ENCODE results near the gene DIPK2A. TPM values are rescaled to one million over a fixed set of nuclear protein-coding genes. Genes with fewer than 3 reads are reported as not detected.

DIPK2A gene
- total and polyA plus RNA-seq, 2 donors = 19.8 to 23.5 TPM

GRCh38 chr3:143972155-143972504 is 507 bp downstream of the DIPK2A start:
- Histone ChIP-seq H3K4me1 (ENCODE audit: control insufficient read depth in 2 of 2, insufficient read depth in 2 of 2, low read length in 2 of 2) (no peaks in the 10 kb centered on the region), H3K4me3 (ENCODE audit: low read length in 2 of 2) (peak overlapping the region; percentile 72 to 90)

GRCh38 chr3:143972505-143973258 is 1.1 kb downstream of the DIPK2A start:
- no peaks in the 10 kb centered on the region for H3K4me1 ChIP-seq (ENCODE audit: control insufficient read depth in 2 of 2, insufficient read depth in 2 of 2, low read length in 2 of 2)
- H3K4me3 ChIP-seq (ENCODE audit: low read length in 2 of 2) = peak overlapping the region; percentile 72 to 90
- no peaks in the 10 kb centered on the region for H3K27me3 ChIP-seq (ENCODE audit: control insufficient read depth in 2 of 2, insufficient read depth in 1 of 2, low read length in 1 of 2)
- peak in 7 of 9 donors; percentile 45 to 74 (median 62) for DNase-seq (ENCODE audit: low read depth in 6 of 9, low spot score in 9 of 9)
- H3K9me3 ChIP-seq (ENCODE audit: control insufficient read depth in 2 of 2, insufficient read depth in 1 of 2, low read length in 1 of 2) = peaks cover 0 to 3% of the 10 kb centered on the region in 2 donors
- WGBS = under 1% methylated on average over 83 of the region's 83 CpGs
- peak overlapping the region; percentile 98 to 99 for H3K27ac ChIP-seq (ENCODE audit: low read depth in 1 of 2, low read length in 1 of 2)
- no peaks in the 10 kb centered on the region for H3K36me3 ChIP-seq (ENCODE audit: control insufficient read depth in 2 of 2, insufficient read depth in 2 of 2, low read length in 1 of 2)

More at GRCh38 chr3:143972155-143972504, 507 bp downstream of the DIPK2A start:
- Histone ChIP-seq H3K27ac (ENCODE audit: low read depth in 1 of 2, low read length in 1 of 2) (peak overlapping the region; percentile 98 to 99), H3K36me3 (ENCODE audit: control insufficient read depth in 2 of 2, insufficient read depth in 2 of 2, low read length in 1 of 2) (no peaks in the 10 kb centered on the region), H3K9me3 (ENCODE audit: control insufficient read depth in 2 of 2, insufficient read depth in 1 of 2, low read length in 1 of 2) (peaks cover 0 to 3% of the 10 kb centered on the region in 2 donors), H3K27me3 (ENCODE audit: control insufficient read depth in 2 of 2, insufficient read depth in 1 of 2, low read length in 1 of 2) (no peaks in the 10 kb centered on the region)
- peak in 1 of 9 donors; percentile 55 for DNase-seq (ENCODE audit: low read depth in 6 of 9, low spot score in 9 of 9)
- under 1% methylated on average over 42 of the region's 42 CpGs for WGBS

DNA sequence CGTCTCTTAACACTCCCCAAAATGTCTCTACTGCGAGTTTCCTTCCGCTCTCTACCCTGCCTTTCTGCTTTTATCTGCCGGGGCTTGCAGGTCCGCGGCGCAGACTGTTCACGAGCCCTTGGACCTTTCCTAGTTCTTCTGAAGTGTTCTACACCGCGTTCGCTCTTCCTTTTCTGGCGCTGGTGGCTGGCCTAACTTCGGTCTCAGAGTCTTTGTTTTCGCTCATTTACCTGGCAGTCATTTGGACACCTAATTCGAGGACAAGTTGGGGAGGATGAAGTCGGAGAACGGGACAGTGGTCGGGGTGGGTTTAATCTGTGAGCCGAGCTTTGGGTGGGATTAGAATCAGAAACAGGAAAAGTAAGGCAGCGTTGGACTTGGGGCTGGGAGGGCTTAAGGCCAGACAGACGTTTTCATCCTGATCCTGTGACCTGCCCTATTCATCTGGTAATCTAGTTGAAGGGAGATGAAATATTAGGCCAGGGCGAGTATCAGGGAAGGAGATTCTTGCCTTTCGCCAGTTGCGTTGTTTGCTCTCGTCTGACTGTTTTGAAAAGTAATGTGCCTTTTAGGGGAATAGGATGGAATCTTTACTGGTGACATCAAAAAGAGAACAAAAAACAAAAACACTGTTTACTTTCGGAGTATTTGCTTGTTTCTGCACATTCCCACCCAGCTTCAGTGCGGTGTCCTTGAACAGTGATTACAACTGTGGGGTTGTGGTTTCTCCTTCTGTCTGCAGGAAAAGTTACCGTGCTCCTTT is 1.8 kb downstream of the DIPK2A start:
- no peaks in the 10 kb centered on the region for H3K27me3 ChIP-seq (ENCODE audit: control insufficient read depth in 2 of 2, insufficient read depth in 1 of 2, low read length in 1 of 2)
- H3K9me3 ChIP-seq (ENCODE audit: control insufficient read depth in 2 of 2, insufficient read depth in 1 of 2, low read length in 1 of 2) = peaks cover 0 to 3% of the 10 kb centered on the region in 2 donors
- peak overlapping the region; percentile 98 to 99 for H3K27ac ChIP-seq (ENCODE audit: low read depth in 1 of 2, low read length in 1 of 2)
- WGBS = under 1% methylated on average over 28 of the region's 28 CpGs
- no peaks in the 10 kb centered on the region for H3K36me3 ChIP-seq (ENCODE audit: control insufficient read depth in 2 of 2, insufficient read depth in 2 of 2, low read length in 1 of 2)
- no peaks in the 10 kb centered on the region for H3K4me1 ChIP-seq (ENCODE audit: control insufficient read depth in 2 of 2, insufficient read depth in 2 of 2, low read length in 2 of 2)
- peak; percentile 68 to 93 (median 79) for DNase-seq (ENCODE audit: low read depth in 6 of 9, low spot score in 9 of 9)
- H3K4me3 ChIP-seq (ENCODE audit: low read length in 2 of 2) = peak overlapping the region; percentile 72 to 90

- Histone ChIP-seq H3K36me3 (ENCODE audit: control insufficient read depth in 2 of 2, insufficient read depth in 2 of 2, low read length in 1 of 2) (no peaks in the 10 kb centered on the region), H3K27me3 (ENCODE audit: control insufficient read depth in 2 of 2, insufficient read depth in 1 of 2, low read length in 1 of 2) (no peaks in the 10 kb centered on the region), H3K9me3 (ENCODE audit: control insufficient read depth in 2 of 2, insufficient read depth in 1 of 2, low read length in 1 of 2) (peaks cover 0 to 3% of the 10 kb centered on the region in 2 donors), H3K27ac (ENCODE audit: low read depth in 1 of 2, low read length in 1 of 2) (peak overlapping the region in 1 of 2 donors; percentile 20), H3K4me1 (ENCODE audit: control insufficient read depth in 2 of 2, insufficient read depth in 2 of 2, low read length in 2 of 2) (no peaks in the 10 kb centered on the region), H3K4me3 (ENCODE audit: low read length in 2 of 2) (peak overlapping the region; percentile 72 to 90)
- 62% methylated on average over 6 of the region's 6 CpGs for WGBS
- no peak for DNase-seq (ENCODE audit: low read depth in 6 of 9, low spot score in 9 of 9)
Measured at GRCh38 chr3:143974271-143975238, 2.9 kb downstream of the DIPK2A start.

- Histone ChIP-seq H3K4me1 (ENCODE audit: control insufficient read depth in 2 of 2, insufficient read depth in 2 of 2, low read length in 2 of 2) (no peaks in the 10 kb centered on the region), H3K9me3 (ENCODE audit: control insufficient read depth in 2 of 2, insufficient read depth in 1 of 2, low read length in 1 of 2) (peaks cover 0 to 3% of the 10 kb centered on the region in 2 donors), H3K27me3 (ENCODE audit: control insufficient read depth in 2 of 2, insufficient read depth in 1 of 2, low read length in 1 of 2) (no peaks in the 10 kb centered on the region), H3K36me3 (ENCODE audit: control insufficient read depth in 2 of 2, insufficient read depth in 2 of 2, low read length in 1 of 2) (no peaks in the 10 kb centered on the region), H3K27ac (ENCODE audit: low read depth in 1 of 2, low read length in 1 of 2) (no peak overlapping the region), H3K4me3 (ENCODE audit: low read length in 2 of 2) (no peak overlapping the region)
- 58% methylated on average over 3 of the region's 3 CpGs for WGBS
- peak in 5 of 9 donors; percentile 15 to 69 (median 42) for DNase-seq (ENCODE audit: low read depth in 6 of 9, low spot score in 9 of 9)
Measured at GRCh38 chr3:143975554-143976152, 4.0 kb downstream of the DIPK2A start.

DNA sequence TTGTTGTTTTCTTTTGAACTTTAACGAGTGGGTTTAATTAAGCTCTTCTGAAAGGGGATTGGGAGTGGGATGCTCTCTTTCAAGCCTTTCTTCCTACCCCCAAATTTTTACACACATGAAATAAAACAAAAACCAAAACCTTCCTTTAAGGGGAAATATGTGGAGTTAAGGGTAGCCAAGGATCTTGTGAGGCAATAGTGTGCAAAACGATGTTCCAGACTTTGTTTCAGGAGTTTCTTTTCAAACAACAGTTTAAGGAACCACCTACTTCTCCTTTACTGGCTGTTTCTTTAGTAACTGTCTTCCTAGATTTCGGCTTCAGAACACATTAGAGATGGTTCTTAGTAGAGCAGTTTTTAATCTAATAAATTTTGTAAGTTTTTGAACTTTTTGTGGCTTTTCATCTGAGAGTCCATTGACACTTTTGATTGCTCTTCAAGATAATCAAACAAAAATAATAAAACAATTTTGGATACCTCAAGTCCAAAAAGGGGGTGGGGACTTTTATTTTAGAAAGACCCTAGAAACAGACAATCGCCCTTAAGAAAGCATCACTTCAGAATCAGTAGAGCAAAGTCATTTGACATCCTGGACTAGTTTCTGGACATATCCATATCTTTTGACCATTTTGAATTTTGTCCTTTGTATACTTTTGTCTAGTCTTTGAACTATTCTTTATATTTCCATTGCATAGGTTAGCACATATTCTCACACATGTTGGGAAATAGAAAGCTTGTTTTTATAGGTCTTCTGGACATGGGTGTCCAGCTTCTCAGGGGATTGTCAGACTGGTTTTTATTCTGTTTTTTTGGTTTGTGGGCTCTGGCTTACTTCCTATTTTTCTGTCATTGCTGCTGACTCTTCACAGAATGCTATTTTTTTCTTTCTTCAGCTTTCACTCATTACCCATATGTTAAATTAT is 6.0 kb downstream of the DIPK2A start:
- no peaks in the 10 kb centered on the region for H3K27me3 ChIP-seq (ENCODE audit: control insufficient read depth in 2 of 2, insufficient read depth in 1 of 2, low read length in 1 of 2)
- H3K4me3 ChIP-seq (ENCODE audit: low read length in 2 of 2) = no peak overlapping the region
- peak overlapping the region in 1 of 2 donors; percentile 7 for H3K27ac ChIP-seq (ENCODE audit: low read depth in 1 of 2, low read length in 1 of 2)
- WGBS = 32% methylated on average over 4 of the region's 4 CpGs
- no peaks in the 10 kb centered on the region for H3K4me1 ChIP-seq (ENCODE audit: control insufficient read depth in 2 of 2, insufficient read depth in 2 of 2, low read length in 2 of 2)
- no peaks in the 10 kb centered on the region for H3K36me3 ChIP-seq (ENCODE audit: control insufficient read depth in 2 of 2, insufficient read depth in 2 of 2, low read length in 1 of 2)
- peak in 1 of 9 donors; percentile 20 for DNase-seq (ENCODE audit: low read depth in 6 of 9, low spot score in 9 of 9)
- H3K9me3 ChIP-seq (ENCODE audit: control insufficient read depth in 2 of 2, insufficient read depth in 1 of 2, low read length in 1 of 2) = no peaks in the 10 kb centered on the region

- Histone ChIP-seq H3K36me3 (ENCODE audit: control insufficient read depth in 2 of 2, insufficient read depth in 2 of 2, low read length in 1 of 2) (no peaks in the 10 kb centered on the region), H3K9me3 (ENCODE audit: control insufficient read depth in 2 of 2, insufficient read depth in 1 of 2, low read length in 1 of 2) (no peaks in the 10 kb centered on the region), H3K27ac (ENCODE audit: low read depth in 1 of 2, low read length in 1 of 2) (no peak overlapping the region), H3K4me1 (ENCODE audit: control insufficient read depth in 2 of 2, insufficient read depth in 2 of 2, low read length in 2 of 2) (no peaks in the 10 kb centered on the region), H3K4me3 (ENCODE audit: low read length in 2 of 2) (no peak overlapping the region), H3K27me3 (ENCODE audit: control insufficient read depth in 2 of 2, insufficient read depth in 1 of 2, low read length in 1 of 2) (no peaks in the 10 kb centered on the region)
- 70% methylated on average over 1 of the region's 1 CpG for WGBS
- no peak for DNase-seq (ENCODE audit: low read depth in 6 of 9, low spot score in 9 of 9)
Measured at GRCh38 chr3:143978263-143978631, 6.6 kb downstream of the DIPK2A start.

DNA sequence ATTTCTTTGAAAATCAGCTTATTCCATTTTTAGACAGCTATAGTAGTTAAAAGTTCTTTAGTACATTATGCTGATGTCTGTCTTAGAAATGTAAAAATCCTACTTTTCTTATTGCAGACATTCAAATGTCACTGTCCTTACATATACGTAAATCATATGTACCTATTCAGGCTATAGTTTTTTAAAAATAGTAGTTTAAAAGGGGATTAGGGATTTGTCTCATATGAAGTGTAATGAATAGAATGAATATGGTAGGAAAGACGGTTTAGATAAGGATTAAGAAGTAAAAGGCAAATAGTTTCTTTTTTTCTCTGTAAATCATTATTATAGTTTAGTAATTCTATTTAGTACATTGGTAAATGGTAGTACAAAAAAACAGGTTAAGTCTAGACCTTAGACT is 7.4 kb downstream of the DIPK2A start:
- Histone ChIP-seq H3K4me3 (ENCODE audit: low read length in 2 of 2) (no peak overlapping the region), H3K27ac (ENCODE audit: low read depth in 1 of 2, low read length in 1 of 2) (no peak overlapping the region), H3K4me1 (ENCODE audit: control insufficient read depth in 2 of 2, insufficient read depth in 2 of 2, low read length in 2 of 2) (no peaks in the 10 kb centered on the region), H3K36me3 (ENCODE audit: control insufficient read depth in 2 of 2, insufficient read depth in 2 of 2, low read length in 1 of 2) (no peaks in the 10 kb centered on the region), H3K27me3 (ENCODE audit: control insufficient read depth in 2 of 2, insufficient read depth in 1 of 2, low read length in 1 of 2) (no peaks in the 10 kb centered on the region), H3K9me3 (ENCODE audit: control insufficient read depth in 2 of 2, insufficient read depth in 1 of 2, low read length in 1 of 2) (no peaks in the 10 kb centered on the region)
- no peak for DNase-seq (ENCODE audit: low read depth in 6 of 9, low spot score in 9 of 9)
- WGBS = 94% methylated on average over 2 of the region's 2 CpGs

Measured in thymus (tissue), 11 donors.